Left renal cortex interstitium (tissue), 4 donors: ENCODE measurements around the gene UNC93A. TPM values are rescaled to one million over a fixed set of nuclear protein-coding genes. Genes with fewer than 3 reads are reported as not detected.
"Not testable (repeated sequence)": the region's sequence is repeated elsewhere in the genome, so short reads cannot be mapped to it uniquely, and the experiment has no call there.

Experiments
- DNase-seq, 4 donors: peaks; one replicate each; pipeline ENCODE4 v3.0.0-alpha.2; 2013; ENCODE audit warnings: low read depth in 4 of 4, low spot score in 2 of 4, missing footprints in 1 of 4
- polyA plus RNA-seq, 4 donors: library from polyadenylated mRNA; unstranded; fragments of 120-200 nt; gene quantifications; one replicate each; pipeline ENCODE4 v1.2.1, GENCODE V29; 2013; ENCODE audit not compliant: insufficient read length in 4 of 4

UNC93A gene
- polyA plus RNA-seq, 4 donors, result 3.7 to 9.3 (median 6.2) TPM

GRCh38 chr6:167270499-167271311, 20.4 kb upstream of the UNC93A start:
- DNase-seq, result no peak

GRCh38 chr6:167272151-167272550, 19.0 kb upstream of the UNC93A start:
- no peak for DNase-seq

- no peak for DNase-seq
Observed at GRCh38 chr6:167272696-167273379, 18.3 kb upstream of the UNC93A start.

GRCh38 chr6:167274270-167274669, 16.8 kb upstream of the UNC93A start:
- DNase-seq, result no peak

- no peak for DNase-seq
Observed at GRCh38 chr6:167275001-167275400, 16.1 kb upstream of the UNC93A start.

- no peak for DNase-seq
Observed at GRCh38 chr6:167275436-167275835, 15.7 kb upstream of the UNC93A start.

- DNase-seq, result no peak
Observed at GRCh38 chr6:167276772-167277533, 14.2 kb upstream of the UNC93A start.

- not testable (repeated sequence) for DNase-seq
Observed at GRCh38 chr6:167278173-167278940, 12.8 kb upstream of the UNC93A start.

- DNase-seq, result no peak
Observed at GRCh38 chr6:167279766-167280446, 11.2 kb upstream of the UNC93A start.

GRCh38 chr6:167280466-167280865, 10.6 kb upstream of the UNC93A start:
- DNase-seq, result not testable (repeated sequence)

GRCh38 chr6:167282165-167282564, 8.9 kb upstream of the UNC93A start:
- DNase-seq, result no peak

- not testable (repeated sequence) for DNase-seq
Observed at GRCh38 chr6:167284565-167284964, 6.5 kb upstream of the UNC93A start.

GRCh38 chr6:167285077-167285770, 5.9 kb upstream of the UNC93A start:
- no peak for DNase-seq

- DNase-seq, result no peak
Observed at GRCh38 chr6:167287513-167288048, 3.5 kb upstream of the UNC93A start.

- not testable (repeated sequence) for DNase-seq
Observed at GRCh38 chr6:167288591-167289225, 2.4 kb upstream of the UNC93A start.

GRCh38 chr6:167289291-167289690, 1.8 kb upstream of the UNC93A start:
- DNase-seq, result not testable (repeated sequence)

- no peak for DNase-seq
Observed at GRCh38 chr6:167291623-167292300, 647 bp downstream of the UNC93A start.
